ENCODE measurements around the gene HSP90AB1. TPM values are rescaled to one million over a fixed set of nuclear protein-coding genes. Genes with fewer than 3 reads are reported as not detected.
A peak's percentile ranks its signal among the peaks of the same experiment; 100 is the strongest.

Gene HSP90AB1
- polyA plus RNA-seq, 3 donors from 2014 or later: 185 to 309 (median 280) TPM

GRCh38 chr6:44249082-44249748 is 2.3 kb downstream of the HSP90AB1 start:
- no peak for DNase-seq
- Mint-ChIP-seq H3K4me3 (peak overlapping the region; percentile 20 to 100 (median 97)), H3K27me3 (ENCODE audit: low read depth in 3 of 3) (peaks cover 22 to 35% (median 33%) of the 10 kb centered on the region in 3 donors), H3K27ac (peak overlapping the region in 5 of 6 donors; percentile 67 to 97 (median 96)), H3K4me1 (peaks cover 40 to 55% of the 10 kb centered on the region in 2 donors), H3K36me3 (peaks cover 25 to 44% (median 25%) of the 10 kb centered on the region in 3 donors), H3K9me3 (no peaks in the 10 kb centered on the region)

- H3K4me1 Mint-ChIP-seq: peaks cover 40 to 62% of the 10 kb centered on the region in 2 donors
- H3K36me3 Mint-ChIP-seq: peaks cover 25 to 50% (median 29%) of the 10 kb centered on the region in 3 donors
- no peak for DNase-seq
- peak overlapping the region in 1 of 5 donors; percentile 34 for H3K4me3 Mint-ChIP-seq
- no peaks in the 10 kb centered on the region for H3K9me3 Mint-ChIP-seq
- H3K27ac Mint-ChIP-seq: peak overlapping the region in 3 of 6 donors; percentile 23 to 70 (median 38)
- H3K27me3 Mint-ChIP-seq (ENCODE audit: low read depth in 3 of 3): peaks cover 24 to 41% (median 37%) of the 10 kb centered on the region in 3 donors
Measured at GRCh38 chr6:44250067-44250717, 3.3 kb downstream of the HSP90AB1 start.

DNA sequence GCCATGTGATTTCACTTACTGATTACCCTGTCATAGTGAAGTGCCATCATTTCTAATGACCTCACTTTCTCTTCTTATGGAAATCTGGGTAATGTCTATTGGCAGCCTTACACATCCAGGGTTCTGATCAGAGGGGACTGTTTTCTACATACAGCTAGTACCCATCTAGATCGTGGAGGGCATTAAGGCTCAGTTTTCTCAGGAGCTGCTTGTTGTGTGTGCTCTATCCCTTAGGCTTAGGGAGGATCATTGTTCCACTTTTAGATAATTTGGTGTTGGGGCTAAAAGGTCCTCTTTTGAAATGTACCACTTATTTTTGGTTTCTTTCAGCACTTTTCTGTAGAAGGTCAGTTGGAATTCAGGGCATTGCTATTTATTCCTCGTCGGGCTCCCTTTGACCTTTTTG is 3.8 kb downstream of the HSP90AB1 start:
- Mint-ChIP-seq H3K4me3 (no peak overlapping the region), H3K27ac (peak overlapping the region in 1 of 6 donors; percentile 23), H3K9me3 (no peaks in the 10 kb centered on the region), H3K27me3 (ENCODE audit: low read depth in 3 of 3) (peaks cover 22 to 39% (median 36%) of the 10 kb centered on the region in 3 donors), H3K36me3 (peaks cover 25 to 50% (median 29%) of the 10 kb centered on the region in 3 donors), H3K4me1 (peaks cover 35 to 62% of the 10 kb centered on the region in 2 donors)
- no peak for DNase-seq

DNA sequence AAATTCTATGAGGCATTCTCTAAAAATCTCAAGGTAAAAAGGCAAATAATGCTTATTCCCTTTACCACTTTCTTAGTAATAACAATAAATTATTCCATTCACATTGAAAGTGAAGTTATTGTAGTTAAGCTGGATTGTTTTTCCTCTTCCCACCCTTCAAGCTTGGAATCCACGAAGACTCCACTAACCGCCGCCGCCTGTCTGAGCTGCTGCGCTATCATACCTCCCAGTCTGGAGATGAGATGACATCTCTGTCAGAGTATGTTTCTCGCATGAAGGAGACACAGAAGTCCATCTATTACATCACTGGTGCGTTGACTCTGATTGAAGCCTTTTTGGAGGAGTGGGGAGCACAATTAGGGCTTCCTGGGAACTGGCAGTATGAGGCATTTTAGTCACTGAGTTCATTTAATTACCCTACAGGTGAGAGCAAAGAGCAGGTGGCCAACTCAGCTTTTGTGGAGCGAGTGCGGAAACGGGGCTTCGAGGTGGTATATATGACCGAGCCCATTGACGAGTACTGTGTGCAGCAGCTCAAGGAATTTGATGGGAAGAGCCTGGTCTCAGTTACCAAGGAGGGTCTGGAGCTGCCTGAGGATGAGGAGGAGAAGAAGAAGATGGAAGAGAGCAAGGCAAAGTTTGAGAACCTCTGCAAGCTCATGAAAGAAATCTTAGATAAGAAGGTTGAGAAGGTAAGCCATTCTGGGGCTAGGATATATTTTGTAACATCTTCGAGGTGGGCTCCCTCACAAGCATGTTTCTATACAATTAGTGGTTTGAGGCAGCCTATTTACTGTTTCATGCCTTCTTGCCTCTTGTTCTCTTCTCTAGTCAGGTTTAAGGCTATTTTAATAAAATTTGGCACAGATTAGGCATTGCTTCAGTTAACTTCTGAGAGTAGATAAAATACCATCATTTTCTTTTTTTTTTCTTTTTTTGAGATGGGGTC is 4.9 kb downstream of the HSP90AB1 start:
- Mint-ChIP-seq H3K4me3 (no peak overlapping the region), H3K27ac (peak overlapping the region in 4 of 6 donors; percentile 7 to 76 (median 40)), H3K4me1 (peaks cover 42 to 72% of the 10 kb centered on the region in 2 donors), H3K9me3 (no peaks in the 10 kb centered on the region), H3K36me3 (peaks cover 25 to 50% (median 29%) of the 10 kb centered on the region in 3 donors), H3K27me3 (ENCODE audit: low read depth in 3 of 3) (peaks cover 24 to 42% (median 32%) of the 10 kb centered on the region in 3 donors)
- DNase-seq: no peak

GRCh38 chr6:44253307-44254101 is 6.6 kb downstream of the HSP90AB1 start:
- peaks cover 25 to 37% (median 26%) of the 10 kb centered on the region in 3 donors for H3K27me3 Mint-ChIP-seq (ENCODE audit: low read depth in 3 of 3)
- H3K4me3 Mint-ChIP-seq: no peak overlapping the region
- H3K27ac Mint-ChIP-seq: peak overlapping the region in 5 of 6 donors; percentile 12 to 75 (median 39)
- H3K4me1 Mint-ChIP-seq: peaks cover 41 to 75% of the 10 kb centered on the region in 2 donors
- H3K36me3 Mint-ChIP-seq: peaks cover 24 to 49% (median 29%) of the 10 kb centered on the region in 3 donors
- peak; percentile 45 to 52 (median 47) for DNase-seq
- peaks cover 0 to 1% (median 0%) of the 10 kb centered on the region in 6 donors for H3K9me3 Mint-ChIP-seq

DNA sequence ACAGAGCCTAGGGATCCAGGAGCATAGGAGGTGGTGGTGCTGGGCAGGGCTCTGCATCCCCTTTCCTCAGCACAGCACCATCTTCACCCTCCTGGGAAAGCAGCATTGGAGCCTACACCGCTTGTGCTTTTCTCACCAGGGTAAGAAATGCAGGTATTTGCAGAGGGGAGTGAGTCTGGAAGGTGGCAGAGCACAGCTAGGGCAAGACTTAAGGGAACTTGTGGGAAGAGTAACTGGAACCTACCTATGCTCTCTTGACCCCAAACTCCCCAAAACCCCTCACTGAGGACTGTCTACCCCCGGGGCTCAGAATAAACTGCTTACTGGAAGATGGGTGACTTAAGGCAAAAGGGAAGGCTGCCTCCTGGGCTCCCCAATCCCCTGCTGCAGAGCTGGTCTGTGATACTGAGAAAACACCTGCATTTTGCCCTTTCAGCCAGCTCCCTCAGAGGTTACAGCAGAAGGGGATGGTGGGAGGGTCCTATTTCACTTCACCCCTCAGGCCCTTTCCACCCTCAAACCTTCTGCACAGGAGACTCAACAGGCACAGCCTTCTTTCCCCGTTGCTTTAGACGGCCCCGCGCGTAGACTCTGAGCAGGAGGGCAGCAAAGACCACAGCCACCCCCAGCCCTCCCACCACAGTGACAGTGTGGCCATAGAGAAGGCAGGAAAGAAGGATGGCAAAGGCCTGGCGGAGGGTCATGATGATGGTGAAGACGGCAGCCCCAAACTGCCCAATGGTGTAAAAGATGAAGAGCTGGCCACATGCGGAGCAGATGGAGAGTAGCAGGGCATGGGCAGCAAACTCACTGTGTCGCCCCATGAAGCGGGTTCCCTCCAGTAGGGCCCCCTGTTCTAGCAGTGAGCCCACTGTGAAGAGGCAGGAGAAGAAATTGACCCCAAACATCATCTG is 7.5 kb downstream of the HSP90AB1 start:
- Mint-ChIP-seq H3K27ac (peak overlapping the region in 4 of 6 donors; percentile 3 to 87 (median 38)), H3K36me3 (peaks cover 25 to 43% (median 29%) of the 10 kb centered on the region in 3 donors), H3K9me3 (peaks cover 0 to 1% (median 0%) of the 10 kb centered on the region in 6 donors), H3K27me3 (ENCODE audit: low read depth in 3 of 3) (peaks cover 23 to 36% (median 25%) of the 10 kb centered on the region in 3 donors), H3K4me1 (peaks cover 36 to 69% of the 10 kb centered on the region in 2 donors), H3K4me3 (peak overlapping the region in 4 of 5 donors; percentile 20 to 85 (median 28))
- no peak for DNase-seq

DNA sequence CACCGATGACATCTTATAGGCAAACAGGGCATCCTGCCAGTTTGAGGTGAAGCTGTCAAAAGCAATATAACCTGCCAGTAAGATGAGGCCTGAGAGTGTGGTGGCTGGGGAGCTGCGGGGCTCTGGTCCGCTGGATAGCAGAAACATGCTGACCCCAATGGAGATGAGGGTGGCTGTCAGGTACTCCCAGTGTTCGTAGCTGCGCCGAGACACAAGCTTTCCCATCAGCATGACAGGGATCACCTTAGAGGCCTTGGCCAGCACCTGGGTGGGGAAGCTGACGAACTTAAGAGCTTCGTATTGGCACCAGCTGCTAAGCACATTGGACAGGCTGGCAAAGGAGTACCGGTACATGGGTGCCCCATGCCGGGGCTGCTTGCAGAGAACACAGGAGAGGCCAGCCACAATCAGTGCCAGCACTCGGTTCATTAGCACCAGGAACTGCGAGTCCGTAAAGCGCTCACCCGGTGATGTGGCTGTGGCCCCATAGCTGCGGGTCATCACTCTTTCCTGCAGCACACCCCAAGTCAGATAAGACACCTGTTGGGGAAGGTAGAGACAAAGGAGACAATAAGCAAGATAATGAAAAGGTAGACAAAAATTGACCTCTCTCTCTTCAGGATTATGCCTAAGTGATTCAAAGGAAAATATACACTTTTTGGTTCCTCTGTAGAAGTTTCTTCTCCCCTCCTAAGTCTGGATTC is 8.4 kb downstream of the HSP90AB1 start:
- peak overlapping the region in 5 of 6 donors; percentile 62 to 84 (median 66) for H3K27ac Mint-ChIP-seq
- peaks cover 23 to 36% (median 25%) of the 10 kb centered on the region in 3 donors for H3K27me3 Mint-ChIP-seq (ENCODE audit: low read depth in 3 of 3)
- peaks cover 29 to 61% of the 10 kb centered on the region in 2 donors for H3K4me1 Mint-ChIP-seq
- peak overlapping the region; percentile 71 to 87 (median 84) for H3K4me3 Mint-ChIP-seq
- H3K36me3 Mint-ChIP-seq: peaks cover 25 to 35% (median 26%) of the 10 kb centered on the region in 3 donors
- peaks cover 0 to 1% (median 0%) of the 10 kb centered on the region in 6 donors for H3K9me3 Mint-ChIP-seq
- no peak for DNase-seq

GRCh38 chr6:44255871-44256774 is 9.2 kb downstream of the HSP90AB1 start:
- DNase-seq: no peak
- Mint-ChIP-seq H3K27me3 (ENCODE audit: low read depth in 3 of 3) (peaks cover 23 to 39% (median 25%) of the 10 kb centered on the region in 3 donors), H3K4me3 (peak overlapping the region; percentile 71 to 87 (median 84)), H3K4me1 (peaks cover 30 to 63% of the 10 kb centered on the region in 2 donors), H3K27ac (peak overlapping the region; percentile 62 to 93 (median 83)), H3K9me3 (peaks cover 0 to 1% (median 0%) of the 10 kb centered on the region in 6 donors), H3K36me3 (peaks cover 26 to 37% (median 29%) of the 10 kb centered on the region in 3 donors)

DNA sequence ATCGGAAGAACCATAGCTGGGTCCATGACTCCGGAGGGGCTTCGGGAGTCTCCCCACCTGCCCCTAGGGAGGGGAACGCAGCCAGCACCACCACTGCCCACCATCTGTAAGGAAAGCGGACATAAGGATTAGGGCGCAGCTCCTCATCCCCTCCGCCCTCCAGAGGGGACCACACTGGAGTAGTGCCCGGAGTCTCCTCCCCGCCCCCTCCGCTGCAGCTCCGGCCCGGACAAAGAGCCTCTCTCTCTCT is 9.8 kb downstream of the HSP90AB1 start:
- Mint-ChIP-seq H3K27me3 (ENCODE audit: low read depth in 3 of 3) (peaks cover 23 to 39% (median 25%) of the 10 kb centered on the region in 3 donors), H3K9me3 (peaks cover 0 to 1% (median 0%) of the 10 kb centered on the region in 6 donors), H3K36me3 (peaks cover 23 to 32% (median 28%) of the 10 kb centered on the region in 3 donors), H3K4me1 (peaks cover 31 to 60% of the 10 kb centered on the region in 2 donors), H3K27ac (peak overlapping the region; percentile 62 to 93 (median 83)), H3K4me3 (peak overlapping the region; percentile 71 to 87 (median 84))
- DNase-seq: no peak

GRCh38 chr6:44257025-44257752 is 10.3 kb downstream of the HSP90AB1 start, which contains the start of gene SLC35B2:
Gene SLC35B2, minus strand, starts transcription at chr6:44257528. Its CDS starts 118 bp downstream, at chr6:44257410.
- H3K9me3 Mint-ChIP-seq: peaks cover 0 to 1% (median 0%) of the 10 kb centered on the region in 6 donors
- peaks cover 32 to 56% of the 10 kb centered on the region in 2 donors for H3K4me1 Mint-ChIP-seq
- H3K36me3 Mint-ChIP-seq: peaks cover 18 to 27% (median 23%) of the 10 kb centered on the region in 3 donors
- H3K27me3 Mint-ChIP-seq (ENCODE audit: low read depth in 3 of 3): peaks cover 23 to 39% (median 25%) of the 10 kb centered on the region in 3 donors
- H3K27ac Mint-ChIP-seq: peak within 1 kb of the TSS; percentile 86 to 94 (median 90)
- H3K4me3 Mint-ChIP-seq: peak within 1 kb of the TSS; percentile 84 to 93 (median 87)
- peak; percentile 75 to 77 (median 77) for DNase-seq
